ENCODE data around the gene KMT2C.
"Not testable (repeated sequence)": the region's sequence is repeated elsewhere in the genome, so short reads cannot be mapped to it uniquely, and the experiment has no call there.

The KMT2C gene

GRCh38 chr7:152355474-152356057 is 80.2 kb downstream of the KMT2C start:
- no peak for DNase-seq

DNA sequence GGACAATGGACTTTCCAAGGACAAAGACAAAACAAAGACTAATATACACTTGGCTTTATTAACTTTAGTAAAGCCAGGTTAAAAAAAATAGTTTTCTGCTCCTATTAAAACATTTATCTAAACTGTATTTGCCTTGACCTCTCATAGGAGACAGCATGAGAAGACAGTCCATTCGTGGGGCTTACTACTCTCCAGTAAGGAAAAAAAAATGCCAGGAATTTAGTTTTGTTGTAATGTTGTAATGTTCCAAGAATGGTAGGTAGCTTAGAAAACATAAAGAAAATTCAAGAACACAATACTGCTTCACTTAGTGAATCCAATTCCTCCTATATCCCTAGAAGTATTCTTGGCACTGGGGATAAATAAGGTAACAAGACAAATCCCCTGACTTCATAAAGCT is 81.7 kb downstream of the KMT2C start:
- no peak for DNase-seq

GRCh38 chr7:152353281-152353680 is 82.5 kb downstream of the KMT2C start:
- DNase-seq: not testable (repeated sequence)

GRCh38 chr7:152351747-152352146 is 84.1 kb downstream of the KMT2C start:
- DNase-seq: not testable (repeated sequence)

DNA sequence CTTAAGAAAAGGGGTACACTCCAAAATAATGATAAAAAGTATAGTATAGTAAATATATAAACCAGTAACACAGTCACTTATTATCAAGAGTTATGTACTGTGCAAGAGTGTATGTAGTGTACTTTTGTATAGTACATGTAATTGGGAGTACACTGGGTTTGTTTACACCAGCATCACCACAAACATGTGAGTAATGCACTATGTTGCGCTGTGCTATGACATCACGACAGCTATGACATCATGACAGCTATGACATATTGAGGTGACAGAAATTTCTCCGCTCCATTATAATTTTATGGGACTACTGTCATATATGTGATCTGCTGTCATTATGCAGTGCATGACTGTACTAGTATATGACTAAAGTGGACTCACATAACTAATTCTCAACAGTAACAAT is 84.6 kb downstream of the KMT2C start:
- DNase-seq: no peak

GRCh38 chr7:152347888-152348287 is 87.9 kb downstream of the KMT2C start:
- DNase-seq: no peak

- DNase-seq: no peak
These were observed 91.5 kb downstream of the KMT2C start for GRCh38 chr7:152344253-152344652.

DNA sequence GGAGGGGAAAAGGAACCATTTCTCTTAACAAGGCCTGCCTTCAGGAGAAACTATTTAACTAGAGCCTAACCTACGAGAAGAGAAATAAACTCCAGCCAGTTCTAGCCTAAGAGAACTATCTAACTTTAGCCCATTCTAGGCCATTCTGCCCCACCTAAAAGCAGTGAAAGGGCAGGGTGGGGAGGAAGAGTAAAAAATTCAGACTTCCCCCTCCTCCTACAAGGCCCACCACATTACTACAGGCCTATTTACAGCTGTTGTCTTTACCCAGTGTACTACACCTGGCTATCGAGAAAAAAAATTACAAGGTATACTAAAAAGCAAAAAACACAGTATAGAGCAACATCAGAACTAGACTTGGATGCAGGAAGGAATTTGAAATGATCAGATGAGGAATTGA is 93.0 kb downstream of the KMT2C start:
- no peak for DNase-seq

DNA sequence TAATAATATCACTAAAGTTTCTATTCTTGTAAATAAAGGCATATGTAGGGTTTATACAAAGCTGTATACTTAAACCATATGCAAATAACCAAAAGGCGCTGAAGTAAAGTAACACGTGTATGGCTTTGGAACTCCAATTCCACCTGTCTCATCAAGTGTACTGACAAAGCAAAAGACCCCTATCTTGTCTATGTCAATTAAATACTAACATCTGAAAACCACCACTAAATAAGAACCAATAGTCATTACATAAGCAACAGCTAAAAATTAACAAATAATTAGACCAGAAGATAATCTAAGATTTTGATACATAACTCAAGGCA is 93.9 kb downstream of the KMT2C start:
- DNase-seq: no peak

GRCh38 chr7:152341039-152341913 is 94.5 kb downstream of the KMT2C start:
- no peak for DNase-seq

DNA sequence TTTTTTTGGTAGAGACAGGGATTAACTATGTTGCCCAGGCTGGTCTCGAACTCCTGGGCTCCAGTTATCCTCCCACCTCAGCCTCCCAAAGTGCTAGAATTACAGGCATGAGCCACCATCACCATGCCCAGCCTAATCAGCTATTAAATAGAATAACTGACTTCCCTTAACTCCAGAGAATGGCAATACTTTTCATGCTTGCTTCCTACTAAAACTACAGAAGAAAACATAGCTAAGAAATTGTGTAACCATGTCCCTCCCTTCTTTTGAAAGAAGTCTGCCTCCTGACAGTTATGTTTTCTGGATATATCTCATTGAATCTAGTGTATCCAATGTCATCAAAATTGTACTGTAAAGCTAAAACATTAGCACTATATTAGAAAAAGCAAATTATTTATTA is 95.6 kb downstream of the KMT2C start:
- DNase-seq: no peak

GRCh38 chr7:152338561-152338960 is 97.2 kb downstream of the KMT2C start:
- DNase-seq: no peak

- no peak for DNase-seq
These were observed 98.9 kb downstream of the KMT2C start for GRCh38 chr7:152336754-152337368.

DNA sequence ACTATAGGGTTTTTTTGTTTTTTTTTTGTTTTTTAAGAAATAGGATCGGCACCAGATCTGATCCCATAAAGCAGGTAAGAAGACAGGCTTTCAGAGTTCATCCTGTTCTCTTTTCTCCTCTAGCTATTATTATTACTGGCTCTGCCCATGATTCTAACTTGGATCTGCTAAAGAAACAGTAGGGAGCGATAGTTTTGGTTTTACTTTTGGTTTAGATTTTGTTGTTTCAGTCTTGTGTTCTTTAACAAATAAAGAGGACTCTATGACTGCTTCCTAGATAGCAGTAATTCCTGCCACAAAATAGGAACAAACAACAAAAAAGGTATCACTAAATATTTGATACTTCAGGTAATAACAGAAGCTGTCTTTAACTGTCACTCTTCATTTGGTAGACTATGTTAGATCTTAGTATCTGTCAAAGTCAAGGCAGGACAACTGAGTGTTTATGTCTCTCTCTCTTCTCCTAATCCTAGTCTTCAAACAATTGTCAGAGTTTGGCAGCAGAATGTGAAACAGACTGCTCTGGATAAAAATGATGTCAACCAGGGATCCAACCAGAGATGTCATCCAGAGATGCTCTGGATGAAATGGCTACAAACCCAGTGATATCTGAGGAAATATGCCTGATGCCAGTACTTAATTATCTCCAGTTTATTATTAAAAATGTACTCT is 99.8 kb downstream of the KMT2C start:
- no peak for DNase-seq

- DNase-seq: no peak
These were observed 102.7 kb downstream of the KMT2C start for GRCh38 chr7:152333134-152333533.

DNA sequence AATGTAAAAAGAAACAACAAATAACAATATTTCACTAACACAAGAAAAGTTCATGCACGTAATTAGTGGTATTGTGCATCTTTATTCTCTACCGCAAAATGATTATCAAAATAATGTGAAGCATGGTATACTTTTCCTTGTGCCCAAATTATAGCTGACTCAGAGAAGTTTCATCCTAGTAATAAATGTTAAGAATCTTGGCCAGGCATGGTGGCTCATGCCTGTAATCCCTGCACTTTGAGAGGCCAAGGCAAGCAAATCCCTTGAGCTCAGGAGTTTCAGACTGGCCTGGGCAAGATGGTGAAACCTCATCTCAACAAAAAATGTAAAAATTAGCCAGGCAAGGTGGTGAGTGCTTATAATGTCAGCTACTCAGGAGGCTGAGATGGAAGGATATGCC is 105.0 kb downstream of the KMT2C start:
- no peak for DNase-seq

GRCh38 chr7:152329469-152329868 is 106.3 kb downstream of the KMT2C start:
- no peak for DNase-seq

- DNase-seq: no peak
These were observed 107.6 kb downstream of the KMT2C start for GRCh38 chr7:152328234-152328633.

DNA sequence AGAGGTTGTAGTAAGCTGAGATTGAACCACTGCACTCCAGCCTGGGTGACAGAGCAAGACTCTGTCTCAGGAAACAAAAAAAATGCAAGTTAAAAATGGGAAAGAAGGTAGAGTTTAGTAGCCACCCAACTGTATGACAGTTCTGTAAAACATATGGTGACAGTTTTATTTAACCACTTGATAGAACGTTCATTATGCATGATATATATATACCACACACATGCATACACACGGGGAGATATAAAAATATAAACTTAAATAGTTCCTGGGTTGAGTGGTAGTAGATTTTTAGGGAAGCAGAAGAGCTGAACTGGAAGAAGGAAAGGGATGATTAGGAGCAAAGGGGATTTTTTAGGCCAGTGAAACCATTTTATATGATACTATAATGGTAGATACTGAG is 120.0 kb downstream of the KMT2C start:
- no peak for DNase-seq

GRCh38 chr7:152313831-152314604 is 121.8 kb downstream of the KMT2C start:
- no peak for DNase-seq

GRCh38 chr7:152313217-152313616 is 122.6 kb downstream of the KMT2C start:
- no peak for DNase-seq

GRCh38 chr7:152312316-152312715 is 123.5 kb downstream of the KMT2C start:
- no peak for DNase-seq

DNA sequence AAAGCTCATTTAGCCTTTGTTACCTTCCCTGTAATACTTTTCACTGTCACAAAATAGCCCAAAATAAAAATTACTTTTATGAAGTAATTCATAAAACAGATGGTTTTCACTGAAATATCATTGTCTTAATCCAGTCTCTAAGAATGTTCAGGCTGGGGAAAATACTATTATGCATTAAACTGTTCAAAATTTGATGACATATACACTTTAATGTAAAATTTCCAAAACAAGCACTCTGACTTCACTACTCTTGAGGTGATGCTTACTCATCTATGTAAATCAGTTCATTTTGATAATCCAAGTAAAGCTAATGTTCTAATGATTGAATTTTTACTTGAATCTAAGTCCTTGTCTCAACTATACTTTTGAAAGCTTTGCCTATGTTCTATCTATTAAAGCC is 127.9 kb downstream of the KMT2C start:
- DNase-seq: no peak

All from KG1 (cell line).